ELF-1 (cell line): ENCODE data around the gene ITGA11.

Experiments used
- DNase-seq: peaks from one replicate; pipeline ENCODE4 v3.0.0-alpha.2; 2016; ENCODE audit warnings: low read depth, low spot score

Gene ITGA11

GRCh38 chr15:68289621-68290352 is 142.2 kb downstream of the ITGA11 start:
- DNase-seq = no peak

- DNase-seq = no peak
These were observed 142.9 kb downstream of the ITGA11 start for GRCh38 chr15:68289057-68289456.

- DNase-seq = no peak
These were observed 145.7 kb downstream of the ITGA11 start for GRCh38 chr15:68286256-68286655.

GRCh38 chr15:68285259-68285980 is 146.5 kb downstream of the ITGA11 start:
- no peak for DNase-seq

GRCh38 chr15:68284616-68285258 is 147.2 kb downstream of the ITGA11 start:
- DNase-seq = no peak

- no peak for DNase-seq
These were observed 148.6 kb downstream of the ITGA11 start for GRCh38 chr15:68283401-68283800.

- DNase-seq = no peak
These were observed 151.0 kb downstream of the ITGA11 start for GRCh38 chr15:68281008-68281407.

GRCh38 chr15:68279779-68280753 is 151.9 kb downstream of the ITGA11 start:
- DNase-seq = peak; percentile 27

GRCh38 chr15:68278595-68279405 is 153.2 kb downstream of the ITGA11 start:
- no peak for DNase-seq

GRCh38 chr15:68278345-68278594 is 153.7 kb downstream of the ITGA11 start:
- no peak for DNase-seq

GRCh38 chr15:68277603-68278344 is 154.2 kb downstream of the ITGA11 start, which contains the start of gene FEM1B:
TSS of gene FEM1B (plus strand) at chr15:68277745. CDS start at chr15:68278418, 673 bp downstream.
- peak; percentile 94 for DNase-seq

GRCh38 chr15:68277131-68277602 is 154.8 kb downstream of the ITGA11 start:
- no peak for DNase-seq

GRCh38 chr15:68276668-68277067 is 155.3 kb downstream of the ITGA11 start:
- no peak for DNase-seq

GRCh38 chr15:68275165-68275746 is 156.7 kb downstream of the ITGA11 start:
- no peak for DNase-seq

GRCh38 chr15:68274201-68274848 is 157.6 kb downstream of the ITGA11 start:
- DNase-seq = no peak

- no peak for DNase-seq
These were observed 159.2 kb downstream of the ITGA11 start for GRCh38 chr15:68272721-68273271.

GRCh38 chr15:68271854-68272471 is 160.0 kb downstream of the ITGA11 start:
- DNase-seq = peak; percentile 84

- no peak for DNase-seq
These were observed 163.6 kb downstream of the ITGA11 start for GRCh38 chr15:68268405-68268804.
